ENCODE results near the gene PTPN12.
"Not testable (repeated sequence)": the region's sequence is repeated elsewhere in the genome, so short reads cannot be mapped to it uniquely, and the experiment has no call there.

The PTPN12 gene

GRCh38 chr7:77540993-77541392 lies 3.9 kb downstream of the PTPN12 start:
- H3K9me3 ChIP-seq (ENCODE audit: control insufficient read depth, insufficient read depth, low read length); H3K9ac ChIP-seq (ENCODE audit: low read depth, low read length); H3K4me3 ChIP-seq (ENCODE audit: low read depth, low read length); H3K36me3 ChIP-seq (ENCODE audit: control insufficient read depth, insufficient read depth, low read length); H3K27me3 ChIP-seq (ENCODE audit: control insufficient read depth, insufficient read depth, low read length): not testable (repeated sequence)
- H3K4me1 ChIP-seq (ENCODE audit: control insufficient read depth, insufficient read depth, low read length) = peaks cover 10% of the 10 kb centered on the region

DNA sequence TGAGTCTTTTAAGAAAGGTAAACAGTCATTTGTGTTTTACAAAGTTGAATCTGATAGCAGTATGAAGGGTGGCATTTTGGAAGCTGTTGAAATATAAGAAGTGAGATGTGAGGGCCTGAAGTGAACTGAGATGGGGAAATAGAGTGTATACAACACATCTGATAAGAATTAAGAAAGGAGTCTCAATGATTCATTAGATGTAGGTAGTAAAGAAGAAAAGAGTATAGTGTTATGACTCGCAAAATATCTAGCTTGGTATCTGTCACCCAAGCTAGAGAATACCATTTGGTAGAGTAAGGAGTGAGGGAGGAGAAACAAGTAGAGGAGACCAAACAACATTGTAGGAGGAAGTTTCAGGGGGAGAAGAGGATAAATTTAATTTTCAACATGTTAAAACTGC lies 5.3 kb downstream of the PTPN12 start:
- H3K4me3 ChIP-seq (ENCODE audit: low read depth, low read length) = no peak overlapping the region
- no peaks in the 10 kb centered on the region for H3K27me3 ChIP-seq (ENCODE audit: control insufficient read depth, insufficient read depth, low read length)
- H3K36me3 ChIP-seq (ENCODE audit: control insufficient read depth, insufficient read depth, low read length) = no peaks in the 10 kb centered on the region
- H3K9ac ChIP-seq (ENCODE audit: low read depth, low read length) = no peak overlapping the region
- no peaks in the 10 kb centered on the region for H3K9me3 ChIP-seq (ENCODE audit: control insufficient read depth, insufficient read depth, low read length)
- peaks cover 10% of the 10 kb centered on the region for H3K4me1 ChIP-seq (ENCODE audit: control insufficient read depth, insufficient read depth, low read length)

GRCh38 chr7:77542895-77543294 lies 5.8 kb downstream of the PTPN12 start:
- Histone ChIP-seq H3K9me3 (ENCODE audit: control insufficient read depth, insufficient read depth, low read length) (no peaks in the 10 kb centered on the region), H3K4me3 (ENCODE audit: low read depth, low read length) (no peak overlapping the region), H3K9ac (ENCODE audit: low read depth, low read length) (no peak overlapping the region), H3K27me3 (ENCODE audit: control insufficient read depth, insufficient read depth, low read length) (no peaks in the 10 kb centered on the region), H3K4me1 (ENCODE audit: control insufficient read depth, insufficient read depth, low read length) (peaks cover 13% of the 10 kb centered on the region), H3K36me3 (ENCODE audit: control insufficient read depth, insufficient read depth, low read length) (no peaks in the 10 kb centered on the region)

- Histone ChIP-seq H3K4me3 (ENCODE audit: low read depth, low read length) (no peak overlapping the region), H3K27me3 (ENCODE audit: control insufficient read depth, insufficient read depth, low read length) (no peaks in the 10 kb centered on the region), H3K9me3 (ENCODE audit: control insufficient read depth, insufficient read depth, low read length) (no peaks in the 10 kb centered on the region), H3K36me3 (ENCODE audit: control insufficient read depth, insufficient read depth, low read length) (no peaks in the 10 kb centered on the region), H3K9ac (ENCODE audit: low read depth, low read length) (no peak overlapping the region), H3K4me1 (ENCODE audit: control insufficient read depth, insufficient read depth, low read length) (peaks cover 19% of the 10 kb centered on the region)
Measured at GRCh38 chr7:77543910-77544309, 6.8 kb downstream of the PTPN12 start.

- H3K9me3 ChIP-seq (ENCODE audit: control insufficient read depth, insufficient read depth, low read length) = no peaks in the 10 kb centered on the region
- H3K27me3 ChIP-seq (ENCODE audit: control insufficient read depth, insufficient read depth, low read length) = no peaks in the 10 kb centered on the region
- peaks cover 19% of the 10 kb centered on the region for H3K4me1 ChIP-seq (ENCODE audit: control insufficient read depth, insufficient read depth, low read length)
- no peak overlapping the region for H3K9ac ChIP-seq (ENCODE audit: low read depth, low read length)
- no peak overlapping the region for H3K4me3 ChIP-seq (ENCODE audit: low read depth, low read length)
- no peaks in the 10 kb centered on the region for H3K36me3 ChIP-seq (ENCODE audit: control insufficient read depth, insufficient read depth, low read length)
Measured at GRCh38 chr7:77544518-77544917, 7.4 kb downstream of the PTPN12 start.

GRCh38 chr7:77548206-77548605 lies 11.1 kb downstream of the PTPN12 start:
- Histone ChIP-seq H3K9me3 (ENCODE audit: control insufficient read depth, insufficient read depth, low read length) (no peaks in the 10 kb centered on the region), H3K4me1 (ENCODE audit: control insufficient read depth, insufficient read depth, low read length) (peaks cover 20% of the 10 kb centered on the region), H3K36me3 (ENCODE audit: control insufficient read depth, insufficient read depth, low read length) (no peaks in the 10 kb centered on the region), H3K4me3 (ENCODE audit: low read depth, low read length) (no peak overlapping the region), H3K9ac (ENCODE audit: low read depth, low read length) (no peak overlapping the region), H3K27me3 (ENCODE audit: control insufficient read depth, insufficient read depth, low read length) (no peaks in the 10 kb centered on the region)

DNA sequence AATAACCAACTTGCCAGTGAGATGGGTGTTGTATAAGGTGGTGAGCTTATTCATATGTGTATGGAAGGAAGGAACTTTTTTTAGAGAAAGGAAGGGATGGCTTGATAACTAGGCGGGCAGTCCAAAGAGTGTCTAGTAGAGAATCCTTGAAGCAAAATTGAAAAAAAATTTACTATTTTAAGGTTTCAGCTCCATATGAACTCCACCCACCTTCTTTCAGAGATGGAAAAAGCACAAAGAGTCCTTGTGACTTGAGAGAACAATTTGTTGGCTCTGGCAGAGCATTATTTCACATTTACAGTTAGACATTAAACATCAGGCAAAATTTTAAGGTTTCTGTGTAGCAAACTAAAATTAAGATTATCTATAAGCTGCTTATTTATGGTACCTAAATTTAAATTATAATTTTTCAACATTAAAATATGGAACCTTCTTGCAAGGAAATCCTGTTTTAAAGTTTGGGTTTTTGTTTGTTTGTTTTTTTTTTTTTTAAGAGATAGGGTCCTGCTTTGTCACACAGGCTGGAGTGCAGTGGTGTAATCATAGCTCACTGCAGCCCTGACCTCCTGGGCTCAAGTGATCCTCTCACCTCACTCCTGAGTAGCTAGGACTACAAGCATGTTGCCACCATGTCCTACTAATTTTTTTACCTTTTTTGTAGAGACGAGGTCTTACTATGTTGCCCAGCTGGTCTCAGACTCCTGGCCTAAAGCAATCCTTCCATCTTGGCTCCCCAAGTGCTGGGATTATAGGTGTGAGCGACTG lies 12.2 kb downstream of the PTPN12 start:
- Histone ChIP-seq H3K9me3 (ENCODE audit: control insufficient read depth, insufficient read depth, low read length) (no peaks in the 10 kb centered on the region), H3K9ac (ENCODE audit: low read depth, low read length) (no peak overlapping the region), H3K27me3 (ENCODE audit: control insufficient read depth, insufficient read depth, low read length) (no peaks in the 10 kb centered on the region), H3K36me3 (ENCODE audit: control insufficient read depth, insufficient read depth, low read length) (no peaks in the 10 kb centered on the region), H3K4me1 (ENCODE audit: control insufficient read depth, insufficient read depth, low read length) (peaks cover 20% of the 10 kb centered on the region), H3K4me3 (ENCODE audit: low read depth, low read length) (no peak overlapping the region)

DNA sequence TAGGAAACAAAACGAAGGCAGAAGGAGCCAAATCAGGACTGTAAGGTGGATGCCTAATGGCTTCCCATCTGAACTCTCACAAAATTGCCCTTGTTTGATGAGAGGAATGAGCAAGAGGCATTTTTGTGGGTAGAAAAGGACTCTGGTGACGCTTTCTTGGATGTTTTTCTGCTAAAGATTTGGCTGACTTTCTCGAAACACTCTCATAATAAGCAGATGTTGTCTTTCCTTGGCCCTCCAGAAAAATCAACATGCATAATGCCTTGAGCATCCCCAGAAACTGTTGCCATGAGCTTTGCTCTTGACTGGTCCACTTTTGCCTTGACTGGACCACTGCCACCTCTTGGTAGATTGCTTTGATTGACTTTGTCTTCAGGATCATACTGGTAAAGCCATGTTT lies 13.5 kb downstream of the PTPN12 start:
- no peak overlapping the region for H3K9ac ChIP-seq (ENCODE audit: low read depth, low read length)
- no peak overlapping the region for H3K4me3 ChIP-seq (ENCODE audit: low read depth, low read length)
- H3K9me3 ChIP-seq (ENCODE audit: control insufficient read depth, insufficient read depth, low read length) = no peaks in the 10 kb centered on the region
- no peaks in the 10 kb centered on the region for H3K36me3 ChIP-seq (ENCODE audit: control insufficient read depth, insufficient read depth, low read length)
- H3K4me1 ChIP-seq (ENCODE audit: control insufficient read depth, insufficient read depth, low read length) = peaks cover 14% of the 10 kb centered on the region
- no peaks in the 10 kb centered on the region for H3K27me3 ChIP-seq (ENCODE audit: control insufficient read depth, insufficient read depth, low read length)

DNA sequence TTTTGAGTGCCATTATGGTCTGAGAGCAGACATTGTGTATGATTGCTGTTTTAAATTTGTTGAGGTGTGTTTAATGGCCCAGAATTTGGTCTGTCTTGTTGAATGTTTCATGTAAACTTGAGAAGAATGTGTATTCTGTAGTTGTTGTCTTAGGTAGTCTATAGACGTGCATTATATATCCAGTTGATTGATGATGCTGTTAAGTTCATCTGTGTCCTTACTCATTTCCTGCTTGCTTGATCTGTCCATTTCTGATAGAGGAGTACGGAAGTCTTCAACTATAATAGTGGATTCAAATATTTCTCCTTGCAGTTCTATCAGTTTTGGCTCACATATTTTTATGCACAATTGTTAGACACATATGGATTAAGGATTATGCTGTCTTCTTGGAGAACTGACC lies 16.0 kb downstream of the PTPN12 start:
- no peaks in the 10 kb centered on the region for H3K27me3 ChIP-seq (ENCODE audit: control insufficient read depth, insufficient read depth, low read length)
- no peaks in the 10 kb centered on the region for H3K36me3 ChIP-seq (ENCODE audit: control insufficient read depth, insufficient read depth, low read length)
- no peak overlapping the region for H3K4me3 ChIP-seq (ENCODE audit: low read depth, low read length)
- no peaks in the 10 kb centered on the region for H3K9me3 ChIP-seq (ENCODE audit: control insufficient read depth, insufficient read depth, low read length)
- peaks cover 10% of the 10 kb centered on the region for H3K4me1 ChIP-seq (ENCODE audit: control insufficient read depth, insufficient read depth, low read length)
- H3K9ac ChIP-seq (ENCODE audit: low read depth, low read length) = no peak overlapping the region

- Histone ChIP-seq H3K4me1 (ENCODE audit: control insufficient read depth, insufficient read depth, low read length) (peaks cover 1% of the 10 kb centered on the region), H3K9me3 (ENCODE audit: control insufficient read depth, insufficient read depth, low read length) (no peaks in the 10 kb centered on the region), H3K36me3 (ENCODE audit: control insufficient read depth, insufficient read depth, low read length) (no peaks in the 10 kb centered on the region), H3K9ac (ENCODE audit: low read depth, low read length) (no peak overlapping the region), H3K4me3 (ENCODE audit: low read depth, low read length) (no peak overlapping the region), H3K27me3 (ENCODE audit: control insufficient read depth, insufficient read depth, low read length) (no peaks in the 10 kb centered on the region)
Measured at GRCh38 chr7:77558284-77558967, 21.3 kb downstream of the PTPN12 start.

- Histone ChIP-seq H3K36me3 (ENCODE audit: control insufficient read depth, insufficient read depth, low read length) (no peaks in the 10 kb centered on the region), H3K9ac (ENCODE audit: low read depth, low read length) (no peak overlapping the region)
Measured at GRCh38 chr7:77561352-77561751, 24.3 kb downstream of the PTPN12 start.

DNA sequence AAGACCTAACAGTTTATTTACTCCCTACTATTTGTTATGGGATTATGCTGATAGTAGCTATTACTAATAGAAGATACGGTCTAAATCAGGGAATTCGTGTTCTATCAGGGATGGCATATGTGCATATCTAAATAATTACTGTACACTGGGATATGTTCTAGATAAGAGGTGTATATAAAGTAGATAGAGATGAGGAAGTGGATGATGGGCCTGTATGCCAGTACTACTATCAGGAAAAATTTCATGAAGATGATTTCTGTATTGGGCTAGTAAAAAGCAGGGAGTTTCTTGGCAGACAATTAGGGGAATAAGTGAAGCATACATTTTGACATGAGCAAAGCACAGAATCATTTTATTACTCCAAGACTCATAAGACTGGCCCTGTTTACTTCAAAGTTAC lies 26.2 kb downstream of the PTPN12 start:
- Histone ChIP-seq H3K9ac (ENCODE audit: low read depth, low read length) (no peak overlapping the region), H3K4me1 (ENCODE audit: control insufficient read depth, insufficient read depth, low read length) (peaks cover 3% of the 10 kb centered on the region), H3K36me3 (ENCODE audit: control insufficient read depth, insufficient read depth, low read length) (no peaks in the 10 kb centered on the region), H3K4me3 (ENCODE audit: low read depth, low read length) (no peak overlapping the region), H3K9me3 (ENCODE audit: control insufficient read depth, insufficient read depth, low read length) (no peaks in the 10 kb centered on the region), H3K27me3 (ENCODE audit: control insufficient read depth, insufficient read depth, low read length) (no peaks in the 10 kb centered on the region)

More at GRCh38 chr7:77561352-77561751, 24.3 kb downstream of the PTPN12 start:
- no peak overlapping the region for H3K4me3 ChIP-seq (ENCODE audit: low read depth, low read length)
- H3K4me1 ChIP-seq (ENCODE audit: control insufficient read depth, insufficient read depth, low read length) = peaks cover 3% of the 10 kb centered on the region
- H3K9me3 ChIP-seq (ENCODE audit: control insufficient read depth, insufficient read depth, low read length) = no peaks in the 10 kb centered on the region
- no peaks in the 10 kb centered on the region for H3K27me3 ChIP-seq (ENCODE audit: control insufficient read depth, insufficient read depth, low read length)

All from iPS-15b (cell line).